Measurements from ENCODE around the gene MINDY4.

- no peak for TF ChIP-seq PAX5 (IDR thresholded peaks at IDR 0.05; ENCODE audit: insufficient read depth, low read length, severe bottlenecking)
- TF ChIP-seq POLR2AphosphoS5 (IDR thresholded peaks at IDR 0.05; ENCODE audit: low read depth, low read length), result no peak
- TF ChIP-seq SPI1 (IDR thresholded peaks at IDR 0.05; ENCODE audit: low read depth, low read length), result no peak
- no peak for TF ChIP-seq POLR2A (IDR thresholded peaks at IDR 0.05; ENCODE audit: low read depth, low read length)
- no peak for TF ChIP-seq TAF1 (IDR thresholded peaks at IDR 0.05; ENCODE audit: low read depth, low read length)
- no peak for TF ChIP-seq POU2F2 (IDR thresholded peaks at IDR 0.05; ENCODE audit: low read depth, low read length)
Measured at GRCh38 chr7:30925913-30926312, 154.7 kb downstream of the MINDY4 start.

Measured in GM12891 (cell line).